ENCODE measurements around the gene CMIP. TPM values are rescaled to one million over a fixed set of nuclear protein-coding genes. Genes with fewer than 3 reads are reported as not detected.

CMIP gene
- total RNA-seq, 1 experiment from 2014 or later, result 25.7 TPM

GRCh38 chr16:81488687-81489411 is 44.2 kb downstream of the CMIP start:
- no peak overlapping the region for H3K4me2 ChIP-seq (ENCODE audit: low read length)
- no peak overlapping the region for H3K27ac ChIP-seq (ENCODE audit: low read length)
- ChIA-PET POLR2A (ENCODE audit: unreplicated experiment) (no interaction called here), CTCF (no interaction called here)
- intact Hi-C loops (cut with micrococcal nuclease), result no loop called here
- H3K36me3 ChIP-seq (ENCODE audit: low read depth, low read length), result no peaks in the 10 kb centered on the region; the same call in 1 of the 2 replicates
- H3F3A ChIP-seq (ENCODE audit: low read length, unreplicated experiment), result peaks cover 6% of the 10 kb centered on the region
- no TSS peak for BruUV-seq (replicated peaks)
- ATAC-seq (no peak), DNase-seq (no peak)
- TF ChIP-seq CTCF (conservative IDR thresholded peaks at IDR 0.05; ENCODE audit: low read depth, low read length) (no peak), EZH2 (IDR thresholded peaks at IDR 0.05; ENCODE audit: low read length, unreplicated experiment) (no peak), EZH2phosphoT487 (IDR thresholded peaks at IDR 0.05; ENCODE audit: borderline replicate concordance, low read length) (no peak)
- no peaks in the 10 kb centered on the region for H3K9me3 ChIP-seq (ENCODE audit: low read length)
- H3K27me3 ChIP-seq (ENCODE audit: low read length), result no peaks in the 10 kb centered on the region
- H3K9me2 ChIP-seq (replicated peaks; ENCODE audit: low read length), result no peaks in the 10 kb centered on the region
- H3K79me2 ChIP-seq (ENCODE audit: low read length), result peaks cover 91% of the 10 kb centered on the region
- H3K4me3 ChIP-seq (ENCODE audit: low read length), result no peak overlapping the region
- H2AFZ ChIP-seq (ENCODE audit: low read length), result no peak overlapping the region
- H3K4me1 ChIP-seq (ENCODE audit: insufficient read depth, low read length), result peaks cover 27% of the 10 kb centered on the region
- no peak overlapping the region for H3K9ac ChIP-seq (ENCODE audit: low read length)
- 0 out of 2 replicates have a peak, but pooled peaks cover 5% of the 10 kb centered on the region for H4K20me1 ChIP-seq (ENCODE audit: low read length)

- Histone ChIP-seq H3K9me3 (ENCODE audit: low read length) (no peaks in the 10 kb centered on the region), H3K9ac (ENCODE audit: low read length) (no peak overlapping the region), H3K79me2 (ENCODE audit: low read length) (peaks cover 91% of the 10 kb centered on the region), H3K4me3 (ENCODE audit: low read length) (no peak overlapping the region), H3K4me2 (ENCODE audit: low read length) (no peak overlapping the region), H3F3A (ENCODE audit: low read length, unreplicated experiment) (peaks cover 6% of the 10 kb centered on the region), H4K20me1 (ENCODE audit: low read length) (0 out of 2 replicates have a peak, but pooled peaks cover 5% of the 10 kb centered on the region), H3K27me3 (ENCODE audit: low read length) (no peaks in the 10 kb centered on the region), H3K36me3 (ENCODE audit: low read depth, low read length) (no peaks in the 10 kb centered on the region; the same call in 1 of the 2 replicates), H3K27ac (ENCODE audit: low read length) (no peak overlapping the region), H3K9me2 (replicated peaks; ENCODE audit: low read length) (no peaks in the 10 kb centered on the region), H3K4me1 (ENCODE audit: insufficient read depth, low read length) (peaks cover 34% of the 10 kb centered on the region), H2AFZ (ENCODE audit: low read length) (no peak overlapping the region)
- intact Hi-C loops (cut with micrococcal nuclease), result loop anchor here (5.0 kb wide), 1 partner anchor 82 kb away; no protein-coding TSS in a partner anchor
- no TSS peak for BruUV-seq (replicated peaks)
- DNase-seq (no peak), ATAC-seq (no peak)
- POLR2A ChIA-PET (ENCODE audit: unreplicated experiment), result no interaction called here
- CTCF ChIA-PET, result no interaction called here
- no peak for TF ChIP-seq EZH2 (IDR thresholded peaks at IDR 0.05; ENCODE audit: low read length, unreplicated experiment)
- TF ChIP-seq CTCF (conservative IDR thresholded peaks at IDR 0.05; ENCODE audit: low read depth, low read length), result no peak
Observed at GRCh38 chr16:81489547-81490267, 45.1 kb downstream of the CMIP start.
